Fibroblast of the aortic adventitia (primary cell): ENCODE data around the gene GNAL. TPM values are rescaled to one million over a fixed set of nuclear protein-coding genes. Genes with fewer than 3 reads are reported as not detected.

ENCODE experiments used
- DNase-seq: peaks from one replicate; pipeline ENCODE4 v3.0.0-alpha.2; 2010; ENCODE audit warnings: low read depth
- H3K4me3 ChIP-seq: 2 replicates; pipeline ENCODE4 v1.5.1; 2011; ENCODE audit warnings: low read depth, mild to moderate bottlenecking, control low read depth, low read length, moderate library complexity
- CTCF ChIP-seq: IDR thresholded peaks from 2 replicates; pipeline ENCODE4 v1.5.1; 2011; ENCODE audit warnings: mild to moderate bottlenecking, low read length, control low read depth, inconsistent platforms; ENCODE audit not compliant: insufficient read depth
- total RNA-seq: library from RNA; depleted of rRNA; stranded (reverse); fragments of >200 nt; gene quantifications from 2 replicates; pipeline ENCODE4 v1.2.3, GENCODE V29; 2012; ENCODE audit warnings: low replicate concordance

The GNAL gene
- total RNA-seq, 1 donor: 0.63 TPM

- H3K4me3 ChIP-seq: no peak overlapping the region
- TF ChIP-seq CTCF: no peak
- no peak for DNase-seq
These were observed 61.1 kb downstream of the GNAL start for GRCh38 chr18:11750171-11750570.

GRCh38 chr18:11750581-11751310 is 61.7 kb downstream of the GNAL start:
- TF ChIP-seq CTCF: no peak
- no peak for DNase-seq
- no peak overlapping the region for H3K4me3 ChIP-seq

GRCh38 chr18:11751341-11752115 is 62.5 kb downstream of the GNAL start:
- no peak overlapping the region for H3K4me3 ChIP-seq
- DNase-seq: no peak
- TF ChIP-seq CTCF: no peak

- peak; percentile 16 for DNase-seq
- peak overlapping the region; percentile 31 for H3K4me3 ChIP-seq
- TF ChIP-seq CTCF: no peak
These were observed 63.2 kb downstream of the GNAL start for GRCh38 chr18:11752116-11752911.

- no peak for DNase-seq
- H3K4me3 ChIP-seq: no peak overlapping the region
- TF ChIP-seq CTCF: no peak
These were observed 65.9 kb downstream of the GNAL start for GRCh38 chr18:11754979-11755378.

GRCh38 chr18:11757084-11757590 is 68.1 kb downstream of the GNAL start:
- no peak for DNase-seq
- H3K4me3 ChIP-seq: no peak overlapping the region
- no peak for TF ChIP-seq CTCF
